Bronchial epithelial cell (primary cell): ENCODE results near the gene TFAP2D. TPM values are rescaled to one million over a fixed set of nuclear protein-coding genes. Genes with fewer than 3 reads are reported as not detected.

Experiments
- DNase-seq: peaks from one replicate; pipeline ENCODE4 v3.0.0-alpha.2; 2010; ENCODE audit warnings: low read depth
- FAIRE-seq: peaks from 2 replicates; lab custom pipeline; 2011; peaks lifted over from hg19 to GRCh38; lab: Jason Lieb, UNC
- H3K27me3 ChIP-seq: 2 replicates; pipeline ENCODE4 v1.5.1; 2011; ENCODE audit warnings: low read length; ENCODE audit not compliant: control insufficient read depth, insufficient read depth
- H3K36me3 ChIP-seq: 2 replicates; pipeline ENCODE4 v1.5.1; 2011; ENCODE audit warnings: low read length; ENCODE audit not compliant: control insufficient read depth, insufficient read depth
- H3K4me3 ChIP-seq: 2 replicates; pipeline ENCODE4 v1.5.1; 2011; ENCODE audit warnings: mild to moderate bottlenecking, low read depth, low read length, control low read depth
- total RNA-seq: library from RNA; depleted of rRNA; stranded (reverse); fragments of >200 nt; gene quantifications from 2 replicates; pipeline ENCODE4 v1.2.1, GENCODE V29; 2014
- TF ChIP-seq, protein P1 (sequence below): IDR thresholded peaks from 2 replicates; pipeline ENCODE4 v1.5.1; 2011; ENCODE audit warnings: mild to moderate bottlenecking, moderate library complexity, low read length, control low read depth, inconsistent platforms; ENCODE audit not compliant: insufficient read depth, severe bottlenecking

The TFAP2D gene
- total RNA-seq, 1 donor from 2014 or later: not detected

DNA sequence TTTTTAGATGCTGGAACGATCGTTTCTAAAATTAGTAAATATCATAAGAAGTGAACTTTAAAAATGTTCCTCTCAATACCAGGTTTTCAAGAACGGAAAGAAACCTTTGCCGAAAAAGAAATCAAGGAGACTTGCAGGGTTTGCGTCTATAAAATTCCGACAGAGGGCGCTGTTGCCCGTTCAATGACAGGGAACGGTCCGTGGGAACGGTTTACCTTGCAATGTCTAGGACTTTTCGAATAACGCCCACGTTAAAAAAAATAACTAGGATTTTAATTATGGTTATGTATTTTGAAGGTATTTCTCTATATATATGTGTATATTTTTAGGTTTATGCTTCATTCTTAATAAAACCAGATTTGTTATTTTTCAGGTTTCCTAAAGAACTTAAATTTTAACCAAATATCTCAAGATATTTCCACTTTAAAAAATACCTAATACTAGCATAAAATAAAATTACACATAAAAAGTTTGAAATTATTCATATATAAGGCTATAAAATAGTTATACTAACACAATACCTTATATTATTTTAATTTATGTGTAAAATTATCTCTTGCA lies 102.9 kb downstream of the TFAP2D start:
- Histone ChIP-seq H3K27me3 (peaks cover 28% of the 10 kb centered on the region), H3K4me3 (peak overlapping the region; percentile 47), H3K36me3 (no peaks in the 10 kb centered on the region)
- TF ChIP-seq, protein P1, sequence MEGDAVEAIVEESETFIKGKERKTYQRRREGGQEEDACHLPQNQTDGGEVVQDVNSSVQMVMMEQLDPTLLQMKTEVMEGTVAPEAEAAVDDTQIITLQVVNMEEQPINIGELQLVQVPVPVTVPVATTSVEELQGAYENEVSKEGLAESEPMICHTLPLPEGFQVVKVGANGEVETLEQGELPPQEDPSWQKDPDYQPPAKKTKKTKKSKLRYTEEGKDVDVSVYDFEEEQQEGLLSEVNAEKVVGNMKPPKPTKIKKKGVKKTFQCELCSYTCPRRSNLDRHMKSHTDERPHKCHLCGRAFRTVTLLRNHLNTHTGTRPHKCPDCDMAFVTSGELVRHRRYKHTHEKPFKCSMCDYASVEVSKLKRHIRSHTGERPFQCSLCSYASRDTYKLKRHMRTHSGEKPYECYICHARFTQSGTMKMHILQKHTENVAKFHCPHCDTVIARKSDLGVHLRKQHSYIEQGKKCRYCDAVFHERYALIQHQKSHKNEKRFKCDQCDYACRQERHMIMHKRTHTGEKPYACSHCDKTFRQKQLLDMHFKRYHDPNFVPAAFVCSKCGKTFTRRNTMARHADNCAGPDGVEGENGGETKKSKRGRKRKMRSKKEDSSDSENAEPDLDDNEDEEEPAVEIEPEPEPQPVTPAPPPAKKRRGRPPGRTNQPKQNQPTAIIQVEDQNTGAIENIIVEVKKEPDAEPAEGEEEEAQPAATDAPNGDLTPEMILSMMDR: peak; percentile 71
- FAIRE-seq (no peak), DNase-seq (peak; percentile 74)

DNA sequence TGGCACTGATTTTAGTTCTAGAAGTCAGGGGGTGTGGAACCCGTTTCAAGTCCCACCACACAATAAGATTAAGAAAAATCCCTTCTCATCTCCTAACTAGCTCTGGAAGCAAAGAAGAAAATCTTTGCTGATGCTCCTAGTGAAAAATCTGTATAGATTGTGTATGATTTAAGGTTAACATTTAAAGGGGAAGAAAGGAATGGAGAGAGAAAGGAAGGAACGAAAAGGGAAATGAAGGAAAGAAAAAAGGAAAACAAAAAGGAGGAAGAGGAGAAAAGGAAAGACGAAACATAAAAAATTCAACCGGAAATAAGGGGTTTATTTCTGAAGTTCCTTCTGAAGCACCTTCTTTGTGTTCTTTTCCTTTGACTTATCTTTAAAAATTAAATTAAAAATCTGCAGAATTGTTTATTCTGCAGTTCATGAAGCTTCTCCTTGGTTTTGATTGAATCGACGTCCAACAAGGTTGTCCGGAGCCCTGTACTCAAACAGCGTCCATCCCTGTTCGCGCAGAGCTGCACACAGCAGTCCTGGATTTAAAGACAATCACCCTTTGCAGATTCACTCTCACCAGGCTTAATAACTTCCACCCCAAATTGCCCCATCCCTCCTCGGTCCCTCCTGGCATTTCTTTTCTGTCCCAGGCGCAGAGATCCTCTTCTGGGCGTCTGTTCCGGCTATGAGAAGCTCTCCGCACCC lies 103.8 kb downstream of the TFAP2D start:
- no peak overlapping the region for H3K4me3 ChIP-seq
- FAIRE-seq (no peak), DNase-seq (no peak)
- TF ChIP-seq, protein P1: no peak
- peaks cover 36% of the 10 kb centered on the region for H3K27me3 ChIP-seq
- H3K36me3 ChIP-seq: no peaks in the 10 kb centered on the region

DNA sequence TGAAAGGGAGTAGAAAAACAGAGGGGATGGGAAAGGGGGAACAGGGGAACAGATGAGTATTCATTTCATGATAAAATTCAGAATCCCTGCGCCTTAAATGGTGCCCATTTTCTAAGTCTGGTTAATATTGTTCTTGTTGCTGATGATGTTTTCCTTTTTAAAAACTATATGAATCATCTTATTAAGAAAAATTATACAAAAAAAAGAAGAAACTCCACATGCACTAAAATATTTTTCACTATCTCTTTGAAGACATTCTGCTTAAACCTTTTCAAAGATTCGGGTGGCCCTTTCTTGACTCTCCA lies 104.3 kb downstream of the TFAP2D start:
- TF ChIP-seq, protein P1: no peak
- FAIRE-seq (no peak), DNase-seq (no peak)
- peaks cover 39% of the 10 kb centered on the region for H3K27me3 ChIP-seq
- H3K4me3 ChIP-seq: no peak overlapping the region
- no peaks in the 10 kb centered on the region for H3K36me3 ChIP-seq

DNA sequence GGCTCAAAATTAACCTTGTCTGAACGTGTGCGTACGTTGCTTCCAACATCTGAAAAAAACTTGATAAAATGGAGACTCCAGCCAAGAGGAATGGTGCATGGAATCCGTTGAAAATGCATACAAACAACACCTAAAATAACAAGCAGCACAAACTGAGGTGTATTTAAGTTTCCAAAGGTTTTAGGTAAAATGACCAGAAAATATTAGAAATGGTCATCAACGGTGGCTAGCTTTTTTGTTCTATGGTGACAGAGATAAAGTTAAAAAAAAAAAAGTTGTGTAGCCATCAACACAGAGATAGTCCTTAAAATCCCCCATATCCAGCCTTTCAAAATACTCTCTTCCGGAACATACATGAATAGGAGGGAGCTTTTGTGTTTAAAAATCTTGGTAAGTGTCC lies 104.7 kb downstream of the TFAP2D start:
- Histone ChIP-seq H3K4me3 (no peak overlapping the region), H3K36me3 (no peaks in the 10 kb centered on the region), H3K27me3 (peaks cover 42% of the 10 kb centered on the region)
- FAIRE-seq: no peak
- TF ChIP-seq, protein P1: no peak
- DNase-seq: no peak

DNA sequence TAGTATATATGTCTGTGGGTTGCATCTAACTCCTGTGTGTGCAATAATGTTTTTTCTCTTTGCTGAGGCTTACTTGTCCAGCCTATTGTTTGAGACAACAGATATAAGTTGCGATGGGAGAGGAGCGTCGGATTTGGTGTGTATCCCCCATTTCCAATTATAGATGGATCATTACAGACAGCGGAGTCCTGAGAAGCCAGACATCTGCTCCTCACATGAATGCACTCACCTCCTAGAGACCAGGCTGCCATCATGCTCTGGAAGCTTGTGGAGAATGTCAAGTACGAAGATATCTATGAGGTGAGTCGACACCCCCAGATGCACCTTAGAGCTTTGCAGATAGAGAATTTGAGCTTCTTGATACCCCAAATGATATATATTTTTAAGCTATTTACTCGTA lies 105.3 kb downstream of the TFAP2D start, which contains the start of gene TFAP2B:
Gene TFAP2B, plus strand, starts transcription at position 199 of the 400 bp plus-strand sequence. Its CDS starts 21 bp downstream, at position 220.
- FAIRE-seq (no peak), DNase-seq (no peak)
- TF ChIP-seq, protein P1: no peak
- Histone ChIP-seq H3K4me3 (no peak within 1 kb of the TSS), H3K36me3 (no peaks in the 10 kb centered on the region), H3K27me3 (peaks cover 48% of the 10 kb centered on the region)
